Measurements from ENCODE around the gene ZNG1B.
"Not testable (repeated sequence)": the region's sequence is repeated elsewhere in the genome, so short reads cannot be mapped to it uniquely, and the experiment has no call there.

Gene ZNG1B

GRCh38 chr2:113502216-113503093 lies 65.0 kb downstream of the ZNG1B start:
- DNase-seq; in situ Hi-C loops (cut with HindIII; ENCODE audit: low pct_ligation_motif_present, low pct_unique_long_range_greater_than_20kb, low sequenced_read_pairs): not testable (repeated sequence)

- DNase-seq: not testable (repeated sequence)
These were observed 65.9 kb downstream of the ZNG1B start for GRCh38 chr2:113503094-113504042.

GRCh38 chr2:113504081-113504480 lies 66.6 kb downstream of the ZNG1B start:
- in situ Hi-C loops (cut with HindIII; ENCODE audit: low pct_ligation_motif_present, low pct_unique_long_range_greater_than_20kb, low sequenced_read_pairs); DNase-seq: not testable (repeated sequence)

More at GRCh38 chr2:113503094-113504042, 65.9 kb downstream of the ZNG1B start:
- in situ Hi-C loops (cut with HindIII; ENCODE audit: low pct_ligation_motif_present, low pct_unique_long_range_greater_than_20kb, low sequenced_read_pairs): not testable (repeated sequence)

- in situ Hi-C loops (cut with HindIII; ENCODE audit: low pct_ligation_motif_present, low pct_unique_long_range_greater_than_20kb, low sequenced_read_pairs); DNase-seq: not testable (repeated sequence)
These were observed 70.1 kb downstream of the ZNG1B start for GRCh38 chr2:113507394-113508140.

- in situ Hi-C loops (cut with HindIII; ENCODE audit: low pct_ligation_motif_present, low pct_unique_long_range_greater_than_20kb, low sequenced_read_pairs); DNase-seq: not testable (repeated sequence)
These were observed 70.7 kb downstream of the ZNG1B start for GRCh38 chr2:113508187-113508586.

- in situ Hi-C loops (cut with HindIII; ENCODE audit: low pct_ligation_motif_present, low pct_unique_long_range_greater_than_20kb, low sequenced_read_pairs); DNase-seq: not testable (repeated sequence)
These were observed 73.4 kb downstream of the ZNG1B start for GRCh38 chr2:113510913-113511312.

- DNase-seq; in situ Hi-C loops (cut with HindIII; ENCODE audit: low pct_ligation_motif_present, low pct_unique_long_range_greater_than_20kb, low sequenced_read_pairs): not testable (repeated sequence)
These were observed 74.4 kb downstream of the ZNG1B start for GRCh38 chr2:113511859-113512258.

GRCh38 chr2:113515457-113515856 lies 78.0 kb downstream of the ZNG1B start:
- in situ Hi-C loops (cut with HindIII; ENCODE audit: low pct_ligation_motif_present, low pct_unique_long_range_greater_than_20kb, low sequenced_read_pairs); DNase-seq: not testable (repeated sequence)

GRCh38 chr2:113515995-113516394 lies 78.5 kb downstream of the ZNG1B start:
- in situ Hi-C loops (cut with HindIII; ENCODE audit: low pct_ligation_motif_present, low pct_unique_long_range_greater_than_20kb, low sequenced_read_pairs); DNase-seq: not testable (repeated sequence)

GRCh38 chr2:113517025-113517424 lies 79.5 kb downstream of the ZNG1B start:
- DNase-seq; in situ Hi-C loops (cut with HindIII; ENCODE audit: low pct_ligation_motif_present, low pct_unique_long_range_greater_than_20kb, low sequenced_read_pairs): not testable (repeated sequence)

GRCh38 chr2:113520837-113521236 lies 83.3 kb downstream of the ZNG1B start:
- in situ Hi-C loops (cut with HindIII; ENCODE audit: low pct_ligation_motif_present, low pct_unique_long_range_greater_than_20kb, low sequenced_read_pairs); DNase-seq: not testable (repeated sequence)

GRCh38 chr2:113521492-113521891 lies 84.0 kb downstream of the ZNG1B start:
- not testable (repeated sequence) for DNase-seq

GRCh38 chr2:113524986-113525385 lies 87.5 kb downstream of the ZNG1B start:
- DNase-seq; in situ Hi-C loops (cut with HindIII; ENCODE audit: low pct_ligation_motif_present, low pct_unique_long_range_greater_than_20kb, low sequenced_read_pairs): not testable (repeated sequence)

More at GRCh38 chr2:113521492-113521891, 84.0 kb downstream of the ZNG1B start:
- in situ Hi-C loops (cut with HindIII; ENCODE audit: low pct_ligation_motif_present, low pct_unique_long_range_greater_than_20kb, low sequenced_read_pairs): not testable (repeated sequence)

- DNase-seq; in situ Hi-C loops (cut with HindIII; ENCODE audit: low pct_ligation_motif_present, low pct_unique_long_range_greater_than_20kb, low sequenced_read_pairs): not testable (repeated sequence)
These were observed 90.0 kb downstream of the ZNG1B start for GRCh38 chr2:113527350-113528045.

GRCh38 chr2:113528126-113528525 lies 90.6 kb downstream of the ZNG1B start:
- in situ Hi-C loops (cut with HindIII; ENCODE audit: low pct_ligation_motif_present, low pct_unique_long_range_greater_than_20kb, low sequenced_read_pairs); DNase-seq: not testable (repeated sequence)

GRCh38 chr2:113528904-113529303 lies 91.4 kb downstream of the ZNG1B start:
- in situ Hi-C loops (cut with HindIII; ENCODE audit: low pct_ligation_motif_present, low pct_unique_long_range_greater_than_20kb, low sequenced_read_pairs); DNase-seq: not testable (repeated sequence)

GRCh38 chr2:113532991-113533390 lies 95.5 kb downstream of the ZNG1B start:
- DNase-seq; in situ Hi-C loops (cut with HindIII; ENCODE audit: low pct_ligation_motif_present, low pct_unique_long_range_greater_than_20kb, low sequenced_read_pairs): not testable (repeated sequence)

Measured in ACHN (cell line).